Measurements from ENCODE around the gene P2RY1. TPM values are rescaled to one million over a fixed set of nuclear protein-coding genes. Genes with fewer than 3 reads are reported as not detected.
A peak's percentile ranks its signal among the peaks of the same experiment; 100 is the strongest.

Gene P2RY1
- total and polyA plus RNA-seq, 2 experiments from 2014 or later, result 15.2 to 59.8 TPM

- H4K20me1 ChIP-seq (replicated peaks; ENCODE audit: insufficient read depth), result no peaks in the 10 kb centered on the region
- no peak overlapping the region for H3K4me2 ChIP-seq
- no peaks in the 10 kb centered on the region for H3K9me3 Mint-ChIP-seq
- H3K4me1 Mint-ChIP-seq, result peaks cover 3% of the 10 kb centered on the region; the same call in 2 of the 3 replicates
- H3K4me1 ChIP-seq (ENCODE audit: insufficient read depth), result no peaks in the 10 kb centered on the region
- ATAC-seq (no peak), DNase-seq (ENCODE audit: low spot score) (no peak)
- no peaks in the 10 kb centered on the region for H3K36me3 ChIP-seq (ENCODE audit: insufficient read depth)
- no peaks in the 10 kb centered on the region for H3K79me2 ChIP-seq (replicated peaks; ENCODE audit: insufficient read depth)
- no peak for TF ChIP-seq ZNF331 (CRISPR knock-in tag; IDR thresholded peaks at IDR 0.05; ENCODE audit: low read depth)
- TF ChIP-seq, protein P1, sequence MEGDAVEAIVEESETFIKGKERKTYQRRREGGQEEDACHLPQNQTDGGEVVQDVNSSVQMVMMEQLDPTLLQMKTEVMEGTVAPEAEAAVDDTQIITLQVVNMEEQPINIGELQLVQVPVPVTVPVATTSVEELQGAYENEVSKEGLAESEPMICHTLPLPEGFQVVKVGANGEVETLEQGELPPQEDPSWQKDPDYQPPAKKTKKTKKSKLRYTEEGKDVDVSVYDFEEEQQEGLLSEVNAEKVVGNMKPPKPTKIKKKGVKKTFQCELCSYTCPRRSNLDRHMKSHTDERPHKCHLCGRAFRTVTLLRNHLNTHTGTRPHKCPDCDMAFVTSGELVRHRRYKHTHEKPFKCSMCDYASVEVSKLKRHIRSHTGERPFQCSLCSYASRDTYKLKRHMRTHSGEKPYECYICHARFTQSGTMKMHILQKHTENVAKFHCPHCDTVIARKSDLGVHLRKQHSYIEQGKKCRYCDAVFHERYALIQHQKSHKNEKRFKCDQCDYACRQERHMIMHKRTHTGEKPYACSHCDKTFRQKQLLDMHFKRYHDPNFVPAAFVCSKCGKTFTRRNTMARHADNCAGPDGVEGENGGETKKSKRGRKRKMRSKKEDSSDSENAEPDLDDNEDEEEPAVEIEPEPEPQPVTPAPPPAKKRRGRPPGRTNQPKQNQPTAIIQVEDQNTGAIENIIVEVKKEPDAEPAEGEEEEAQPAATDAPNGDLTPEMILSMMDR (conservative IDR thresholded peaks at IDR 0.05; ENCODE audit: low read depth in 2 of 2), result peak in 1 of 2 experiments; percentile 34; a peak in 2 of 4 replicates
- H3K27me3 Mint-ChIP-seq (ENCODE audit: insufficient read depth, low read depth, poor library complexity), result no peaks in the 10 kb centered on the region
- no peaks in the 10 kb centered on the region for H3K36me3 Mint-ChIP-seq (ENCODE audit: low read depth)
- H3K27me3 ChIP-seq (ENCODE audit: insufficient read depth), result no peaks in the 10 kb centered on the region
- H3K4me3 Mint-ChIP-seq, result no peak overlapping the region
- no peak overlapping the region for H2AFZ ChIP-seq
- no peaks in the 10 kb centered on the region for H3F3A ChIP-seq (replicated peaks; ENCODE audit: low read depth)
- no peaks in the 10 kb centered on the region for H3K9me2 ChIP-seq (ENCODE audit: insufficient read depth)
- H3K4me3 ChIP-seq, result no peak overlapping the region
- no peak overlapping the region for H3K27ac Mint-ChIP-seq
- H3K27ac ChIP-seq (ENCODE audit: low read depth), result no peak overlapping the region
Measured at GRCh38 chr3:152811974-152812760, 22.8 kb upstream of the P2RY1 start.

- Mint-ChIP-seq H3K36me3 (ENCODE audit: low read depth) (no peaks in the 10 kb centered on the region), H3K27ac (no peak overlapping the region), H3K9me3 (no peaks in the 10 kb centered on the region), H3K4me1 (peaks cover 3% of the 10 kb centered on the region; the same call in 1 of the 3 replicates), H3K27me3 (ENCODE audit: insufficient read depth, low read depth, poor library complexity) (no peaks in the 10 kb centered on the region), H3K4me3 (no peak overlapping the region)
- DNase-seq (ENCODE audit: low spot score) (no peak), ATAC-seq (no peak)
- peak overlapping the region; percentile 19; the same call in 1 of the 2 replicates for H2AFZ ChIP-seq
- H3K36me3 ChIP-seq (ENCODE audit: insufficient read depth), result no peaks in the 10 kb centered on the region
- no peak overlapping the region for H3K27ac ChIP-seq (ENCODE audit: low read depth)
- no peak overlapping the region for H3K4me3 ChIP-seq
- TF ChIP-seq REST (IDR thresholded peaks at IDR 0.05; ENCODE audit: unreplicated experiment) (no peak), EZH2 (IDR thresholded peaks at IDR 0.05; ENCODE audit: low read depth, unreplicated experiment) (no peak), ZNF331 (CRISPR knock-in tag; IDR thresholded peaks at IDR 0.05; ENCODE audit: low read depth) (no peak), ZNF114 (CRISPR knock-in tag; IDR thresholded peaks at IDR 0.05) (no peak), STAT1 (IDR thresholded peaks at IDR 0.05; ENCODE audit: unreplicated experiment) (no peak), POLR2AphosphoS5 (IDR thresholded peaks at IDR 0.05; ENCODE audit: low read depth) (no peak), NANOG (IDR thresholded peaks at IDR 0.05; ENCODE audit: borderline replicate concordance) (no peak), EZH2phosphoT487 (IDR thresholded peaks at IDR 0.05; ENCODE audit: unreplicated experiment) (no peak), JUNB (IDR thresholded peaks at IDR 0.05; ENCODE audit: unreplicated experiment) (no peak)
- TF ChIP-seq, protein P1 (conservative IDR thresholded peaks at IDR 0.05; ENCODE audit: low read depth in 2 of 2), result no peak
- TF ChIP-seq, protein P2, sequence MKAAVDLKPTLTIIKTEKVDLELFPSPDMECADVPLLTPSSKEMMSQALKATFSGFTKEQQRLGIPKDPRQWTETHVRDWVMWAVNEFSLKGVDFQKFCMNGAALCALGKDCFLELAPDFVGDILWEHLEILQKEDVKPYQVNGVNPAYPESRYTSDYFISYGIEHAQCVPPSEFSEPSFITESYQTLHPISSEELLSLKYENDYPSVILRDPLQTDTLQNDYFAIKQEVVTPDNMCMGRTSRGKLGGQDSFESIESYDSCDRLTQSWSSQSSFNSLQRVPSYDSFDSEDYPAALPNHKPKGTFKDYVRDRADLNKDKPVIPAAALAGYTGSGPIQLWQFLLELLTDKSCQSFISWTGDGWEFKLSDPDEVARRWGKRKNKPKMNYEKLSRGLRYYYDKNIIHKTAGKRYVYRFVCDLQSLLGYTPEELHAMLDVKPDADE (IDR thresholded peaks at IDR 0.05), result no peak
- no peaks in the 10 kb centered on the region for H4K20me1 ChIP-seq (replicated peaks; ENCODE audit: insufficient read depth)
- H3K27me3 ChIP-seq (ENCODE audit: insufficient read depth), result no peaks in the 10 kb centered on the region
- no peaks in the 10 kb centered on the region for H3K4me1 ChIP-seq (ENCODE audit: insufficient read depth)
- no peaks in the 10 kb centered on the region for H3K79me2 ChIP-seq (replicated peaks; ENCODE audit: insufficient read depth)
- H3K4me2 ChIP-seq, result no peak overlapping the region
- no peaks in the 10 kb centered on the region for H3K9me2 ChIP-seq (ENCODE audit: insufficient read depth)
- no peaks in the 10 kb centered on the region for H3F3A ChIP-seq (replicated peaks; ENCODE audit: low read depth)
Measured at GRCh38 chr3:152817400-152817799, 17.5 kb upstream of the P2RY1 start.

Data from GM23338 (cell line).